Lung (tissue), 12 donors: ENCODE results near the gene FUCA1. TPM values are rescaled to one million over a fixed set of nuclear protein-coding genes. Genes with fewer than 3 reads are reported as not detected.

Experiments used
- ATAC-seq: fragments of 200-7000 bp; cut with Tn5 transposase; one replicate; pipeline ENCODE4 v1.9.1; 2020; ENCODE audit warnings: moderate number of reproducible peaks; ENCODE audit not compliant: insufficient read depth, low FRiP score
- DNase-seq, 3 donors: peaks; one replicate each; pipeline ENCODE4 v3.0.0-alpha.2; 2013 to 2017
- H3K27ac ChIP-seq, 2 donors: one replicate each; pipeline ENCODE4 v1.5.1; 2013; ENCODE audit warnings: mild to moderate bottlenecking in 2 of 2, moderate library complexity in 2 of 2, control low read depth in 1 of 2, inconsistent platforms in 1 of 2, low read depth in 1 of 2, low read length in 1 of 2
- H3K27me3 ChIP-seq, 3 donors: one replicate each; pipeline ENCODE4 v1.5.1; 2013; ENCODE audit warnings: low read length in 2 of 3; ENCODE audit not compliant: control insufficient read depth in 3 of 3, insufficient read depth in 3 of 3
- H3K36me3 ChIP-seq, 4 donors: one replicate each; pipeline ENCODE4 v1.5.1; 2013; ENCODE audit warnings: low read length in 4 of 4, mild to moderate bottlenecking in 1 of 4, moderate library complexity in 1 of 4; ENCODE audit not compliant: control insufficient read depth in 4 of 4, insufficient read depth in 4 of 4
- H3K4me1 ChIP-seq, 5 donors: one replicate each; pipeline ENCODE4 v1.5.1; 2013; ENCODE audit warnings: low read length in 5 of 5, mild to moderate bottlenecking in 2 of 5, moderate library complexity in 1 of 5; ENCODE audit not compliant: control insufficient read depth in 5 of 5, insufficient read depth in 5 of 5
- H3K4me3 ChIP-seq: one replicate; pipeline ENCODE4 v1.5.1; 2013; ENCODE audit warnings: mild to moderate bottlenecking, control low read depth, moderate library complexity
- H3K9ac ChIP-seq, 2 donors: one replicate each; pipeline ENCODE4 v1.5.1; 2013; ENCODE audit warnings: low read length in 2 of 2, control low read depth in 1 of 2; ENCODE audit not compliant: insufficient read depth in 1 of 2
- H3K9me3 ChIP-seq, 4 donors: one replicate each; pipeline ENCODE4 v1.5.1; 2013; ENCODE audit warnings: low read length in 3 of 4, mild to moderate bottlenecking in 1 of 4, moderate library complexity in 1 of 4; ENCODE audit not compliant: control insufficient read depth in 4 of 4, insufficient read depth in 3 of 4
- CTCF ChIP-seq: IDR thresholded peaks from 2 replicates; pipeline ENCODE4 v1.5.1; 2012; ENCODE audit warnings: mild to moderate bottlenecking; ENCODE audit errors: control extremely low read depth, extremely low read depth
- WGBS, 2 donors: extraction: QIAGEN DNeasy Blood & Tissue Kit; methylation state at CpG; one replicate each; pipeline ENCODE4 v1.1.7; 2013; 5-methylcytosine and 5-hydroxymethylcytosine counted together
- polyA plus RNA-seq, 2 donors: library from polyadenylated mRNA; stranded (reverse); fragments of 200-250 nt; gene quantifications; one replicate each; pipeline ENCODE4 v1.2.1, GENCODE V29; 2013
- total RNA-seq, 2 donors: library from RNA; depleted of rRNA in 1 of 2; stranded (reverse); fragments of >200 nt in 1 of 2; gene quantifications; one replicate each; pipeline ENCODE4 v1.2.1, GENCODE V29; 2014 to 2021
- donor health status: control.
- donor health status: control.
- donor health status: Bipolar disorder and iron deficiency.
- donor health status: healthy.
- donor health status: DM: yes; HTN: yes; CAD: no.

The FUCA1 gene
- total and polyA plus RNA-seq, 4 donors: 31.2 to 41.1 (median 35.6) TPM

GRCh38 chr1:23824711-23825075 lies 43.4 kb downstream of the FUCA1 start:
- Histone ChIP-seq H3K27ac (peak overlapping the region; percentile 95), H3K4me3 (peak overlapping the region; percentile 95), H3K9ac (peak overlapping the region; percentile 92 to 98), H3K4me1 (peaks cover 0 to 9% (median 0%) of the 10 kb centered on the region in 5 donors), H3K9me3 (no peaks in the 10 kb centered on the region), H3K36me3 (no peaks in the 10 kb centered on the region), H3K27me3 (no peaks in the 10 kb centered on the region)
- 1 to 4% methylated on average over 8 of the region's 8 CpGs for WGBS, 2 donors
- DNase-seq: peak in 1 of 3 donors; percentile 15
- no peak for ATAC-seq
- TF ChIP-seq CTCF: no peak

GRCh38 chr1:23823767-23824166 lies 44.3 kb downstream of the FUCA1 start:
- WGBS, 2 donors: 84 to 86% methylated on average over 7 of the region's 7 CpGs
- H3K4me1 ChIP-seq: peaks cover 0 to 9% (median 0%) of the 10 kb centered on the region in 5 donors
- no peak overlapping the region for H3K4me3 ChIP-seq
- TF ChIP-seq CTCF: no peak
- peaks cover 0 to 3% (median under 1%) of the 10 kb centered on the region in 4 donors for H3K36me3 ChIP-seq
- no peaks in the 10 kb centered on the region for H3K9me3 ChIP-seq
- ATAC-seq: no peak
- no peaks in the 10 kb centered on the region for H3K27me3 ChIP-seq
- DNase-seq: no peak
- peak overlapping the region in 1 of 2 donors; percentile 7 for H3K9ac ChIP-seq
- H3K27ac ChIP-seq: no peak overlapping the region

GRCh38 chr1:23817633-23818032 lies 50.5 kb downstream of the FUCA1 start:
- no peak overlapping the region for H3K27ac ChIP-seq
- H3K4me1 ChIP-seq: no peaks in the 10 kb centered on the region
- TF ChIP-seq CTCF: no peak
- no peak for DNase-seq
- H3K9me3 ChIP-seq: no peaks in the 10 kb centered on the region
- H3K9ac ChIP-seq: no peak overlapping the region
- H3K4me3 ChIP-seq: no peak overlapping the region
- peaks cover 5 to 28% (median 19%) of the 10 kb centered on the region in 4 donors for H3K36me3 ChIP-seq
- no peak for ATAC-seq
- H3K27me3 ChIP-seq: no peaks in the 10 kb centered on the region
- WGBS, 2 donors: 91 to 97% methylated on average over 3 of the region's 3 CpGs

GRCh38 chr1:23816906-23817305 lies 51.2 kb downstream of the FUCA1 start:
- Histone ChIP-seq H3K9me3 (no peaks in the 10 kb centered on the region), H3K4me1 (no peaks in the 10 kb centered on the region), H3K36me3 (peaks cover 10 to 35% (median 19%) of the 10 kb centered on the region in 4 donors), H3K4me3 (no peak overlapping the region), H3K27ac (no peak overlapping the region), H3K27me3 (no peaks in the 10 kb centered on the region), H3K9ac (no peak overlapping the region)
- no peak for TF ChIP-seq CTCF
- ATAC-seq: no peak
- DNase-seq: no peak
